Measurements from ENCODE around the gene LRRTM4.

The LRRTM4 gene

DNA sequence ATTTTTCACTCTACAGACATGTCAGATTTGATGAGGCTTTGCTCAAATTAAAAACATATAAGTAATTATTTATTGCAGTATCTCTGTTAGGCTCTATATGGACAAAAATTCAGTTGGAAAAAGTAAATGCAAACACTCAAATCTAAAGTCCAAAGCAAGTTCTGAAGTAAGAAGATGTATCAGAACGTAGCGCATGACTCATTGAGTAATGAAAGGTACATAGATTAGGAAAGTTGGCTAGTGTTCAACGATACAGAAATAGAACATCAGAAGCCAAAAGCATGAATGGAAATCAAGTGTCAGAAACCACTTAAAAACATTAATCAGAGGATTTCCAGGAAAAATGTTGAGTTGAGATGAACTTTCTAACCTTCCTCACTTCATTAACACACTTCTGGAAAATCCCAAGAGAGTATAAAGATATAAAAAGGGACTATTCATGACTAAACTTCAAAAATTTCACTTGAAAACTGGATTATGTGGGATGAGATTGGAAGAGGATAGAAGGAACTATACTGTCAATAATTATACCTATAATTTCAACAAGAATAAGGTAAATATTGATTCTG, 494.1 kb downstream of the LRRTM4 start:
- H3K9me3 ChIP-seq (ENCODE audit: insufficient read depth, low read length), result no peaks in the 10 kb centered on the region

GRCh38 chr2:77025714-77026113, 496.5 kb downstream of the LRRTM4 start:
- no peak overlapping the region for H3K4me2 ChIP-seq (ENCODE audit: low read length)
- H4K20me1 ChIP-seq (ENCODE audit: insufficient read depth, low read length), result no peaks in the 10 kb centered on the region
- no peaks in the 10 kb centered on the region for H3K79me2 ChIP-seq (ENCODE audit: low read length)
- no peaks in the 10 kb centered on the region for H3K27me3 ChIP-seq (ENCODE audit: low read depth, low read length)
- no peak overlapping the region for H3K27ac ChIP-seq (ENCODE audit: low read length)
- H3K36me3 ChIP-seq (replicated peaks; ENCODE audit: low read depth, low read length), result no peaks in the 10 kb centered on the region
- TF ChIP-seq EZH2phosphoT487 (IDR thresholded peaks at IDR 0.05; ENCODE audit: low read depth), result no peak
- H3K4me1 ChIP-seq (ENCODE audit: low read length), result no peaks in the 10 kb centered on the region
- H3K9ac ChIP-seq (ENCODE audit: low read length), result no peak overlapping the region
- H2AFZ ChIP-seq (ENCODE audit: low read depth, low read length), result no peak overlapping the region
- H3K9me3 ChIP-seq (ENCODE audit: insufficient read depth, low read length), result no peaks in the 10 kb centered on the region
- no peak overlapping the region for H3K4me3 ChIP-seq (ENCODE audit: low read length)

More for the DNA sequence above, 494.1 kb downstream of the LRRTM4 start:
- Histone ChIP-seq H3K9ac (ENCODE audit: low read length) (no peak overlapping the region), H3K4me3 (ENCODE audit: low read length) (no peak overlapping the region), H3K4me1 (ENCODE audit: low read length) (no peaks in the 10 kb centered on the region), H2AFZ (ENCODE audit: low read depth, low read length) (no peak overlapping the region), H3K4me2 (ENCODE audit: low read length) (no peak overlapping the region), H3K36me3 (replicated peaks; ENCODE audit: low read depth, low read length) (no peaks in the 10 kb centered on the region), H3K27ac (ENCODE audit: low read length) (no peak overlapping the region), H3K79me2 (ENCODE audit: low read length) (no peaks in the 10 kb centered on the region), H4K20me1 (ENCODE audit: insufficient read depth, low read length) (no peaks in the 10 kb centered on the region), H3K27me3 (ENCODE audit: low read depth, low read length) (no peaks in the 10 kb centered on the region)
- no peak for TF ChIP-seq EZH2phosphoT487 (IDR thresholded peaks at IDR 0.05; ENCODE audit: low read depth)
- TF ChIP-seq, protein P1, sequence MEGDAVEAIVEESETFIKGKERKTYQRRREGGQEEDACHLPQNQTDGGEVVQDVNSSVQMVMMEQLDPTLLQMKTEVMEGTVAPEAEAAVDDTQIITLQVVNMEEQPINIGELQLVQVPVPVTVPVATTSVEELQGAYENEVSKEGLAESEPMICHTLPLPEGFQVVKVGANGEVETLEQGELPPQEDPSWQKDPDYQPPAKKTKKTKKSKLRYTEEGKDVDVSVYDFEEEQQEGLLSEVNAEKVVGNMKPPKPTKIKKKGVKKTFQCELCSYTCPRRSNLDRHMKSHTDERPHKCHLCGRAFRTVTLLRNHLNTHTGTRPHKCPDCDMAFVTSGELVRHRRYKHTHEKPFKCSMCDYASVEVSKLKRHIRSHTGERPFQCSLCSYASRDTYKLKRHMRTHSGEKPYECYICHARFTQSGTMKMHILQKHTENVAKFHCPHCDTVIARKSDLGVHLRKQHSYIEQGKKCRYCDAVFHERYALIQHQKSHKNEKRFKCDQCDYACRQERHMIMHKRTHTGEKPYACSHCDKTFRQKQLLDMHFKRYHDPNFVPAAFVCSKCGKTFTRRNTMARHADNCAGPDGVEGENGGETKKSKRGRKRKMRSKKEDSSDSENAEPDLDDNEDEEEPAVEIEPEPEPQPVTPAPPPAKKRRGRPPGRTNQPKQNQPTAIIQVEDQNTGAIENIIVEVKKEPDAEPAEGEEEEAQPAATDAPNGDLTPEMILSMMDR (IDR thresholded peaks at IDR 0.05; ENCODE audit: low read depth, low read length), result no peak

GRCh38 chr2:77021161-77021560, 501.0 kb downstream of the LRRTM4 start:
- Histone ChIP-seq H3K36me3 (replicated peaks; ENCODE audit: low read depth, low read length) (no peaks in the 10 kb centered on the region), H3K27me3 (ENCODE audit: low read depth, low read length) (no peaks in the 10 kb centered on the region), H3K4me3 (ENCODE audit: low read length) (no peak overlapping the region), H3K4me1 (ENCODE audit: low read length) (no peaks in the 10 kb centered on the region), H2AFZ (ENCODE audit: low read depth, low read length) (no peak overlapping the region), H3K9ac (ENCODE audit: low read length) (no peak overlapping the region), H3K27ac (ENCODE audit: low read length) (no peak overlapping the region), H3K79me2 (ENCODE audit: low read length) (no peaks in the 10 kb centered on the region), H3K4me2 (ENCODE audit: low read length) (no peak overlapping the region), H4K20me1 (ENCODE audit: insufficient read depth, low read length) (no peaks in the 10 kb centered on the region), H3K9me3 (ENCODE audit: insufficient read depth, low read length) (no peaks in the 10 kb centered on the region)
- TF ChIP-seq, protein P1 (IDR thresholded peaks at IDR 0.05; ENCODE audit: low read depth, low read length), result no peak
- no peak for TF ChIP-seq EZH2phosphoT487 (IDR thresholded peaks at IDR 0.05; ENCODE audit: low read depth)

DNA sequence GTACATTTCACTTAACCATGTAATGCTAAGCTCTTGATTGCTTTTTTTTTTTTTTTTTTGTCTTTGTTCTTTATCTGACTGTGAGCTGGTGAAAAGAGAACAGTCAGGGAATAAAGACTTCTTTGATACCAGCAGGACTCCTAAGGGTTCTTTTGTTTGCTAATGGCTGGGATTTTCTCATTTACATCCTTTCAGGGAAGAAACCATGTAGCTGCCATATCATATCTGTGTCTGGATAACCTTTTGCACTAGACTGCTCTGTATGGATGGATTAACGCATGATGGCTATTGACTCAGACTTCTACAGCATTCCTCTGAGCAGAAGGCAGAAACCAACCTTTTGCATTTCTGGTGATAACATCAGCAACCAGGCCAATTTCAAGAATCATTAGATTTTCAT, 504.0 kb downstream of the LRRTM4 start:
- Histone ChIP-seq H3K9me3 (ENCODE audit: insufficient read depth, low read length) (no peaks in the 10 kb centered on the region), H2AFZ (ENCODE audit: low read depth, low read length) (no peak overlapping the region), H3K4me1 (ENCODE audit: low read length) (no peaks in the 10 kb centered on the region), H3K27ac (ENCODE audit: low read length) (no peak overlapping the region), H3K27me3 (ENCODE audit: low read depth, low read length) (no peaks in the 10 kb centered on the region), H3K4me3 (ENCODE audit: low read length) (no peak overlapping the region), H3K36me3 (replicated peaks; ENCODE audit: low read depth, low read length) (no peaks in the 10 kb centered on the region), H3K4me2 (ENCODE audit: low read length) (no peak overlapping the region), H3K9ac (ENCODE audit: low read length) (no peak overlapping the region), H4K20me1 (ENCODE audit: insufficient read depth, low read length) (no peaks in the 10 kb centered on the region), H3K79me2 (ENCODE audit: low read length) (no peaks in the 10 kb centered on the region)
- TF ChIP-seq, protein P1 (IDR thresholded peaks at IDR 0.05; ENCODE audit: low read depth, low read length), result no peak
- TF ChIP-seq EZH2phosphoT487 (IDR thresholded peaks at IDR 0.05; ENCODE audit: low read depth), result no peak

Data from OCI-LY3 (cell line).